C4-2B (cell line): Measurements from ENCODE around the gene PLXNB3.

Experiments used
- H3K27ac ChIP-seq: fragments of 450-650 bp; 2 replicates; pipeline ENCODE4 v1.5.1; 2017
- CTCF ChIP-seq: fragments of 450-650 bp; conservative IDR thresholded peaks from 2 replicates; pipeline ENCODE4 v1.5.1; 2017; ENCODE audit warnings: mild to moderate bottlenecking
- ZFX ChIP-seq: fragments of 450-650 bp; IDR thresholded peaks from 2 replicates; pipeline ENCODE4 v1.6.1; 2017

Gene PLXNB3

GRCh38 chrX:153801669-153802068, 37.6 kb downstream of the PLXNB3 start:
- no peak overlapping the region for H3K27ac ChIP-seq
- TF ChIP-seq ZFX: no peak
- TF ChIP-seq CTCF: no peak

- no peak overlapping the region for H3K27ac ChIP-seq
- TF ChIP-seq CTCF: no peak
- no peak for TF ChIP-seq ZFX
Measured at GRCh38 chrX:153802513-153803045, 38.5 kb downstream of the PLXNB3 start.

- H3K27ac ChIP-seq: no peak overlapping the region
- TF ChIP-seq ZFX: no peak
- no peak for TF ChIP-seq CTCF
Measured at GRCh38 chrX:153803211-153804099, 39.4 kb downstream of the PLXNB3 start.

GRCh38 chrX:153804100-153804595, 40.1 kb downstream of the PLXNB3 start:
- no peak for TF ChIP-seq ZFX
- no peak for TF ChIP-seq CTCF
- H3K27ac ChIP-seq: no peak overlapping the region

- TF ChIP-seq CTCF (no peak), ZFX (no peak)
- no peak overlapping the region for H3K27ac ChIP-seq
Measured at GRCh38 chrX:153804621-153805020, 40.6 kb downstream of the PLXNB3 start.

- no peak overlapping the region for H3K27ac ChIP-seq
- no peak for TF ChIP-seq ZFX
- TF ChIP-seq CTCF: no peak
Measured at GRCh38 chrX:153805436-153805835, 41.4 kb downstream of the PLXNB3 start.

GRCh38 chrX:153806999-153807575, 43.0 kb downstream of the PLXNB3 start:
- TF ChIP-seq CTCF: no peak
- no peak for TF ChIP-seq ZFX
- H3K27ac ChIP-seq: no peak overlapping the region
